HEK293T (cell line): ENCODE measurements around the gene ABCC8.

Experiments used
- ARNT ChIP-seq: fragments of 450-650 bp; IDR thresholded peaks from 2 replicates; pipeline ENCODE4 v1.6.1; 2017; ENCODE audit warnings: mild to moderate bottlenecking
- BHLHE40 ChIP-seq: fragments of 450-650 bp; IDR thresholded peaks from 2 replicates; pipeline ENCODE4 v1.6.1; 2016; ENCODE audit warnings: mild to moderate bottlenecking, moderate library complexity, borderline replicate concordance
- CTBP1 ChIP-seq: fragments of 450-650 bp; IDR thresholded peaks from 2 replicates; pipeline ENCODE4 v1.6.1; 2016; ENCODE audit warnings: borderline replicate concordance
- ELF4 ChIP-seq: fragments of 450-650 bp; IDR thresholded peaks from 2 replicates; pipeline ENCODE4 v1.6.1; 2017; ENCODE audit warnings: antibody characterized with exemption
- FOXA1 ChIP-seq: fragments of 450-650 bp; IDR thresholded peaks from 2 replicates; pipeline ENCODE4 v1.6.1; 2016; ENCODE audit warnings: mild to moderate bottlenecking
- LEF1 ChIP-seq: fragments of 450-650 bp; IDR thresholded peaks from 2 replicates; pipeline ENCODE4 v1.6.1; 2017; ENCODE audit warnings: mild to moderate bottlenecking, borderline replicate concordance
- NFRKB ChIP-seq: fragments of 450-650 bp; IDR thresholded peaks from 2 replicates; pipeline ENCODE4 v1.6.1; 2016; ENCODE audit warnings: mild to moderate bottlenecking, moderate library complexity
- SP1 ChIP-seq: fragments of 450-650 bp; IDR thresholded peaks from 2 replicates; pipeline ENCODE4 v1.6.1; 2017

GRCh38 chr11:17423533-17424310 lies 52.9 kb downstream of the ABCC8 start:
- TF ChIP-seq NFRKB (no peak), LEF1 (no peak), ELF4 (no peak), BHLHE40 (no peak), FOXA1 (no peak), ARNT (no peak), CTBP1 (no peak), SP1 (no peak)
